Smooth muscle cell of the pulmonary artery (primary cell): ENCODE results near the gene PARP11. TPM values are rescaled to one million over a fixed set of nuclear protein-coding genes. Genes with fewer than 3 reads are reported as not detected.

Experiments used
- total RNA-seq: library from RNA; depleted of rRNA; stranded (reverse); fragments of >200 nt; gene quantifications from 2 replicates; pipeline ENCODE4 v1.2.3, GENCODE V29; 2014

Gene PARP11, protein sequence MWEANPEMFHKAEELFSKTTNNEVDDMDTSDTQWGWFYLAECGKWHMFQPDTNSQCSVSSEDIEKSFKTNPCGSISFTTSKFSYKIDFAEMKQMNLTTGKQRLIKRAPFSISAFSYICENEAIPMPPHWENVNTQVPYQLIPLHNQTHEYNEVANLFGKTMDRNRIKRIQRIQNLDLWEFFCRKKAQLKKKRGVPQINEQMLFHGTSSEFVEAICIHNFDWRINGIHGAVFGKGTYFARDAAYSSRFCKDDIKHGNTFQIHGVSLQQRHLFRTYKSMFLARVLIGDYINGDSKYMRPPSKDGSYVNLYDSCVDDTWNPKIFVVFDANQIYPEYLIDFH
- 4.7 and 6.4 TPM in 2 replicates for total RNA-seq

DNA sequence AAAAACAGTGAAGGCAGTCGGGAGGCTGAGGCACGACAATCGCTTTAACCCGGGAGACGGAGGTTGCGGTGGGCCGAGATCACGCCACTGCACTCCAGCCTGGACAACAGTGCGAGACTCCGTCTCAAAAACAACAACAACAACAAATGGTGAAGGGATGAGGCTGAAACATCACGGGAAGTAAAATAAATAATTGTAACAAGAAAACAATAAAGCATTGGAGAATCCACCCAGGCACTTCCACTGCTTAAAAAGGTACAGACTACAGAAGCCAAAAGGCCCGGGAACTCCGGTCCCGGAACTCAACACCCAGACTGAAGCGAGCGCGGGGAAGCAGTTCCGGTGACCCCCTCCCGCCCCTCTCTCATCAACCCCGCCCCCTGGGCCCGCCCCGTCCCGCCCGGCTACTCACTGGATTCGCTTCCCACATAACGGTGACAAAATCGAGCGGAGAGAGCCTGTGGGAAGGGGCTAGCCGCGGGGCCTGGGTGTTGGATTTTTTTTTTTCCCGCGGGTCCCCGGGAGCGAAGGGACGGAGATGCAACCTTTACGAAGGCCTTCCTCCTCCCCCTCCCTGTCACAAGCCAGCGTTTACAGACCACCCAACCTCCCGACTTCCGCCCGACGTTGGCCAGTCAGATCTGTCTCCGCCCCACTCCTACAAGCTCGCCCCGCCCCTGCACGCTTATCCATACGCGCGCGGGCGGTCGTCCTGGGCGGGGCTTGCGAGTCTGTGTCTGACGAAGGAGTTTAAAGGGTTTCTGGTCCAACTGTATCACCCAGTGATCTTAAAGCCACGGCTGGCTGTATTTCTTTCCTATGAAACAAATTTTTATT, at the start of gene PARP11:
PARP11 (minus strand) TSS at position 600 of the 837 bp plus-strand sequence; CDS start at position 430, 170 bp downstream.

Other genes starting within 250 kb of the PARP11 start
- 0.69 and 4.3 TPM in 2 replicates for gene CRACR2A, start 120.3 kb downstream of the PARP11 start, total RNA-seq